HTR-8/SVneo (cell line): ENCODE data around the gene FAM199X.

Experiments
- DNase-seq: peaks from one replicate; pipeline ENCODE4 v3.0.0; 2011; ENCODE audit warnings: low spot score, mixed read lengths; ENCODE audit not compliant: insufficient read length
- FAIRE-seq: peaks from 2 replicates; lab custom pipeline; 2011; peaks lifted over from hg19 to GRCh38; lab: Jason Lieb, UNC

The FAM199X gene

GRCh38 chrX:104165894-104166734 is at the start of gene FAM199X:
FAM199X (plus strand) TSS chrX:104166453; CDS start chrX:104166786, 333 bp downstream.
- peak; percentile 46 for DNase-seq
- no peak for FAIRE-seq

GRCh38 chrX:104117759-104118158 is 48.5 kb upstream of the FAM199X start:
- DNase-seq = no peak
- FAIRE-seq = no peak

DNA sequence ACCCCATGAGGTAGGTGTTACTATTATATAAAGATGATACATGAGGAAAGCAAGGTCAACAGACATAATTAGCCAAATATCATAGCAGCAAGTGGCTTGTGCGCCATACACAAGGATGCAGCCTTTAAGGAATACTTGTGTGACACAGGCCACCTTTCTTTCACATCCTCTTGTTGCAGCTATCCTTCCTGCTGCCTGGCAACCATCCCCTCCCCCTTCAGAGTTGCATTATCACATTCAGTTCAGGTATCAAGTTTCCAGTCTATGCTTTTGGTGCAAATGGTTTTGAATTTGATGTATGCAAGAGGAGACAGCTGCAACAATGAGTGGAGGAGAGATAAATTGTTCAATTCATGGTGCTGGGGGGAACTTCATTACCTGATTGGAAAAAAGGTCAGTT is 47.5 kb upstream of the FAM199X start:
- FAIRE-seq = no peak
- DNase-seq = no peak

DNA sequence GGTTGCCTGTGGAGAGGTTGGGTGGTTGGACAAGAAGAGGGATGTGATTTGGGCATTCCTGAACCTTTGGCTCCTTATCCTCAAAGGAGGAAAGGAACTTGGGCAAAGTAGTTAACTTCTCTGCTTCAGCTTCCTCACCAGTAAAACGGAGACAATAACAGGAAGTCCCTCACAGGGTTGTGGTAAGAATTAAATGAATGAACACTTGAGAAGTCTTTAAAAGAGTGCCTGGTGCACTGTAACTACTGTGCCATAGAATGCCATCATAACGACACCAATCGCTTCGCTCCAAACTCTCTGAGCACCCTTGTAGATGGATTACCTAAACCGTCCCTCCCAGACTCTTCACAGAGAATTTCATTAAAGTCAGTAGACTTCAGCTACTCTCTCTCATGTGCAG is 43.4 kb upstream of the FAM199X start:
- FAIRE-seq (no peak), DNase-seq (no peak)

DNA sequence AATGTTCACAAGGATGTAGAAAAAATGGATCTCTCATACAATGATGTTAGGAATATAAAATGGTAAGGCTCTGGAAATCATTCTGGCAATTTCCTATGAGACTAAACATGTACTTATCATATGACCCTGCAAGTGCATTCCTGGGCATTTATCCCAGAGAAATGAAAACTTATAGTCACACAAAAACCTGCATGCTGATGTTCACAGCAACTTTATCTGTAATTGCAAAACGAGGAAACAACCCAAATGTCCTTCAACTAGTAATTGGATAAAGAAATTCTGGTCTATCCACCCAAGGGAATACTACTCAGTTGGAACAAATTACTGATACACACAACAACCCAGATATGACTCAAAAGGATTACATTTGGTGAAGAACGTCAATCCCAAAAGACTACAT is 39.4 kb upstream of the FAM199X start:
- FAIRE-seq = no peak
- DNase-seq = no peak

DNA sequence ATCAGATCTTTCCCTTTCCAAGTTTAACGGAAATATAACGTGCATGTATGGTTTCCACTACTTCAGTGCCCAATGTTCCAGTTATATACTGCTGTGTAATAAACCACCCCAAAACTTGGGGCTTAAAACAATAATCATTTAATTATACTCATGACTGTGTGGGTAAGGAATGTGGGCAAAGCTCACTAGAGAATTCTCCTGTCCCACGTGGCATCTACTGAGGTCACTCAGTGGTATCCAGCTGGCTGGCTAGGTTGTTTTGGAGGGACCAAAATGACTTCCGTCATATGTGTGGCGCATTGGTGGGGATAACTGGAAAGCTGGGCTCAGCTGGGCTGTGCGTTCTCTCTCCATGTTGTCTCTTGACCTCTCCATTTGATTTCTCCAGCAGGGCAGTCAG is 35.4 kb upstream of the FAM199X start:
- DNase-seq = no peak
- no peak for FAIRE-seq

DNA sequence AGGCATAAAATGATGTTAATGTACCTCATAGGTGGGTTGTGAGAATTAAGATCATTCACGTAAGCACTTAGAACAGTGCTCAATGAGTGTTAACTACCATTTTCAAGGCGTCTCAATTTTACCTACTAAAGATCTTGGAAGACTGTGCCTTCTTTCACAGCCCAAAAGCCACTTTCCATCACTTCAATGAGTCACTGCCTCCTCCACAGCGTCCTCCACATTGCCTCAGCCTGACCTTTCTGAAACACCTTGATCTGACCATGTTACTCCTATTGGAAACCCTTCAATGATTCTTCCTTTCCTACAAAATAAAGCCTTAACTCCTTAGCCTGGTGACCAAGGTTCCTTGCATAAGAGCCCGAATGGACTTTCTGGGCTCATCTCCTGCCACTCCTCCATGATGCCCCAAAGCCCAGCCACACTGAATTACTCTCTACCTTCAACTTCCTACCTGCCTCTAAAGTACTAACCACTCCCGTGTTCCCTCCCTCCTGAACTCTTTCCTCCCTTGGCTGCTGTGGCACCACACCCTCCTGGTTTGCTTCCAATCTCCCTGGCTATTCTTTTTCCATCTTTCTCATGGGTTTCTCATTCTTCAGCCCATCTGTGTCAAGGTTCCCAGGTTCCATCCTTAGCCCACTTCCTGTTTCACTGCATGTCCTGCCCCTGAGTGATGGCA is 31.5 kb upstream of the FAM199X start:
- DNase-seq (no peak), FAIRE-seq (no peak)

DNA sequence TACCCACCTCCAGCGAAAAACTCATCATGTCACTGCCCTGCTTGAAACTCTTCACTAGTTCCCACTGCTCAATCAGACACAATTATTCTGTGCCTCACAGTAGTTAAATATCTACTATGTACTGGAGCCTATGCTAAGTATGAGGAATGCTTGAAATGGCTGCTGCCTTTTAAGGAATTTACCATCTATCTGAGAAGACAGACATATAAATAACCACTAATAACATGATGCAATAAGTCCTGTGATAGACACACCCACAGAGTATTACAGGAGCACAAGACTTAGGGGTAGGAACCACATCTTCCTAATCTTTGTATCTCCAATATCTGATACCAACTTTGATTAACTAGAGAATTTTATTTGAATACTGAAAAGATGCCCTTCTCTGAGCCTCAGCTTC is 30.6 kb upstream of the FAM199X start:
- DNase-seq (no peak), FAIRE-seq (no peak)

DNA sequence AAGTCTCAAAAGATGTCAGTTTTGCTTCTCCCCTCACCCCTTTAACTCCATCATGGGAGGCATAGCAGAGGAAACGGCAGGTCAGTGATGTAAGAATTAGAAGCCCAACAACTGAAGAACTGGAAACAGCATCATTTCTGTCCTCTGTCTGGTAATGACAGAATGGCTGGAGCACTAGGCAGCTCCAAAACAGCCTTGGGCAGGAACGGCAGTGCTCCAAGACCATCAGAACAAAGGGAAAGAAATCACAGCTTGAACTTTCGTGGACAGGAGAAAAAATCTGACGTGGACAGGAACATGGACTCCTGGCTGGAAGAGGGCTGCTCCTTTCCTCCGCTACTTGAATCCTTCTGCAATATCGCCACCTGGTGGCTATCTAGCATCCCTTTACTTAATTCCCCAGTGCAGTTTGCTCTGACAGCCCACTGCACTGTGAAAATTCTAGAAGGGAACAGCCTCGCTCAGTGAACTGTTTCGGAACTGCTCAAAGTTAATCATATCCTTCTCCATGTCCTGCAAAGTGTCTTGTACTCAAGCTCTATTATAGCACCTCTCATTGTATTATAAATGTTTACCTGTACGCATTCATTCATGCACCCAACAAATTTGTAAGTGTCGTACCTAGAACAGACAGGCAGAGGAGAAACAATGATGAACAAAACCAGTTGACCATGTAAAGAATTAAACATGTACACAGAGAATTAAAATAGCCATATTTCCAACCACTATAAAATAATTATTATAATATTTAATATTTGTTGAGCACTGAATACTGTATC is 29.8 kb upstream of the FAM199X start:
- DNase-seq (peak; percentile 23), FAIRE-seq (no peak)

GRCh38 chrX:104137496-104137895 is 28.8 kb upstream of the FAM199X start:
- no peak for FAIRE-seq
- no peak for DNase-seq

DNA sequence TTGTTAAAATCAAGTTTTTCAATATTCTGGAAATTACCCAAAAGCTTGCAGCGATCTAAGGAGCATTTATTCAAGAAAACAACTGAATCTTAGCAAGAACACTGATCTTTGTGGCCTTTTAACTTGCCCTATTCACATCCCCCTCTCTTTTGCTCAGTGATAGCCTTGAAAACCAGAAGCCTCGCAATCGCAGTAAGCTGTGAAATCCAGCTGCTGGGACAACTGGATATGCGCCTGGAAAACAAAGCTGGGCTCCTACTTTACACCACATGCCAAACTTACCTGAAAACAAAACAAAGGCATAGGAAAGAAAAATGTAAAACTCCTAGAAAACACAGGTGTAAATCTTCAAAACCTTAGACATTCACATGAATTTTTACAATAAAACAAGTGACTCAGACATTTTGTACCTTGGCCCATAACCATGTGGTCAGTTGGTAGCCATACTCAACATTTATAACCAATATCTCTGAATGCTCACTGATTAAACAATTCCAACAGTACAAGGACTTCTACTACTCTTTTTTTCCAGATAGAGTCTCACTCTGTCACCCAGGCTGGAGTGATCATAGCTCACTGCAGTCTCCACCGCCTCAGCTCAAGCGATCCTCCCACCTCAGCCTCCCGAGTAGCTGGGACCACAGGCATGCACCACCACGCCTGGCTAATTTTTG is 25.0 kb upstream of the FAM199X start:
- DNase-seq (no peak), FAIRE-seq (no peak)

DNA sequence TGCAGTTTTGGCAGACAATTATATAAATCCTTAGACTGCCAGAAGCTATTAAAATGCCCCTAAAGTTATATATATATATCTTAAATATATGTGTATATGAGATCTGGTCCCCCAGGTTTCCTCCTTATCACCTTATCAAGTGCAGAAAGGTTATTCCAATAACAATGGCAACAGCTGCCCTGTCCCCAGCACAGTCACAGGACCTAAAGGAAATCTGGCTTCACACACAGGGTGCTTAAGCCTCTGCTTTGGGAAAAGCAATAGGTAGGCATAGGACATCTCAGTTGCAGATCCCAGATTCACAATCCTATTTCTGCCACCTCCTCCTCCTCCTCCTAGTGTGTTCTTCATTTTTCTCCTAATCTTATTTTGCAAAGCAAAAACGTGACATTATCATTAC is 15.2 kb upstream of the FAM199X start:
- DNase-seq (no peak), FAIRE-seq (no peak)

DNA sequence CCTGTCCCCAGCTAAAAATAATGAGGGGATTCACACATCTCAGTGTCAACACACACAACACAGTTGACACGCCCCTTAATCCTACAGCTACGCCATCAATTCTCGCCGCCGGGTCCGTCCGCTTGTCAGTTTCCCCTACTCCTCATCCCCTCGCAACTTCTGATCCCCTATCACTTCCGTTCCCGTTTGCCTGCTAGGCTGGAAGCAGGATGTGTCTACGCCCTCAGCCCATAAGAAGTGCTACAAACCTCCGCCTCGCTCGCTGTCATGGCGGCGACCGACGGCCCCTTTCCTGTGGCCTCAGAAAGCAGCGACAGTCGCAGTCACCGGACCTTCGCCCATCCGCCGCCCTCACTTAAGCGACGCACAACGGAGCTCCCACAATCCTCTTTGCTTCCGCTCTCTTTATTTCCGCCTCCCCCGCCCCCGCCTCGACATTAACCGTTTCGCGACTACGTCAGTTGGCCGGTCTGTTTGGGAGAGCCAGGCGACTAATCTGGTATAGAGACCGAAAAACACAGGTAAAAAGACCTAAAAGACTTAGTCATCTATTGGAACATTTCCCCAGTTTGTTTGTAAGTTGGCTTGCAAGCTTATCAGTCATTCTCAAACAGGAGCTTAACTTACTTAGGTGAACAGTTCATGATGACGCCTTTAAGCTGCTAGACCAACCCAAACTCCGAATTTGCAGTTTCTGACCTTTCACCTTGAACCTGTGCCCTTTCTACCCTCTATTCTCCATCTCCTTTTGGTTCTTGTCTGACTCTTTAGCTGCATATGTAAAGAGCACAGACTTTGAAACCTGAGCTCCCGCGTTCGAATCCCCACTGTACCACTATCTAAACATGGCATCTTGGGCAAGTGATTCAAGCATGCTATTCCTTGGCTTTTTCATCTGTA is 9.4 kb upstream of the FAM199X start, which contains the start of gene SLC25A53:
SLC25A53 (minus strand) TSS at position 380 of the 900 bp plus-strand sequence. CDS start 51,752 bp downstream, outside the sequence.
- DNase-seq = peak; percentile 32
- FAIRE-seq = no peak

- DNase-seq = no peak
- no peak for FAIRE-seq
Measured at GRCh38 chrX:104166735-104167436, 633 bp downstream of the FAM199X start.

GRCh38 chrX:104168127-104168526 is 1.9 kb downstream of the FAM199X start:
- DNase-seq (no peak), FAIRE-seq (no peak)

DNA sequence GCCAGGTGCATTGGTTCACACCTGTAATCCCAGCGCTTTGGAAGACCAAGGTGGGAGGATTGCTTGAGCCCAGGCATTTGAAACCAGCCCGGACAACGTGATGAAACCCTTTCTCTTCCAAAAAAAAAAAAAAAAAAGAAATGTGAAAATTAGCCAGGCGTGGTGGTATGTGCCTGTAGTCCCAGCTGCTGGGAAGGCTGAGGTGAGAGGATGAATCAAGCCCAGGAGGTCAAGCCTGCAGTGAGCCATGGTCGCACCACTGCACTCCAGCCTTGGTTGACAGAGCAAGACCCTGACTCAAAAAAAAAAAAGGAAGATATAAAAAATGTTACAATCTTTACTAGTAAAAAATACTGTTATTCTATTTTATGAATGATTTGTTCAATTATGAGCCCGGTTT is 5.9 kb downstream of the FAM199X start:
- FAIRE-seq (no peak), DNase-seq (no peak)

GRCh38 chrX:104172788-104173187 is 6.5 kb downstream of the FAM199X start:
- FAIRE-seq (no peak), DNase-seq (no peak)

GRCh38 chrX:104173841-104174240 is 7.6 kb downstream of the FAM199X start:
- DNase-seq = no peak
- no peak for FAIRE-seq

GRCh38 chrX:104183685-104184084 is 17.4 kb downstream of the FAM199X start:
- FAIRE-seq = no peak
- no peak for DNase-seq
